HepG2 (cell line): ENCODE measurements around the gene BEST2. TPM values are rescaled to one million over a fixed set of nuclear protein-coding genes. Genes with fewer than 3 reads are reported as not detected.
A peak's percentile ranks its signal among the peaks of the same experiment; 100 is the strongest.

Experiments used
- HMGA1 ChIP-seq: sonication (generic); formaldehyde crosslinking; conservative IDR thresholded peaks from 2 replicates; pipeline ENCODE4 v1.4.0; 2020; ENCODE audit warnings: missing genetic modification reagents
- NCOR1 ChIP-seq: fragments of 200-600 bp; sonication (generic); IDR thresholded peaks from 2 replicates; pipeline ENCODE4 v1.7.0; 2017; ENCODE audit warnings: antibody characterized with exemption, low read length, borderline replicate concordance
- RCOR2 ChIP-seq: IDR thresholded peaks from 2 replicates; pipeline ENCODE4 v1.6.1; 2016; ENCODE audit warnings: missing biosample characterization, missing genetic modification reagents
- RFXANK ChIP-seq: IDR thresholded peaks from 2 replicates; pipeline ENCODE4 v1.6.1; 2016
- SYNCRIP ChIP-seq: fragments of 200-400 bp; formaldehyde crosslinking; IDR thresholded peaks from 2 replicates; pipeline ENCODE4 v1.6.1; 2018; ENCODE audit warnings: mild to moderate bottlenecking, low read depth, low read length; ENCODE audit not compliant: insufficient read depth
- THYN1 ChIP-seq: sonication (generic); formaldehyde crosslinking; IDR thresholded peaks from 2 replicates; pipeline ENCODE4 v1.8.1; 2023; ENCODE audit warnings: low read depth, mild to moderate bottlenecking, moderate library complexity, missing genetic modification reagents, borderline replicate concordance
- ZBTB7A ChIP-seq: sonication (generic); formaldehyde crosslinking; IDR thresholded peaks from 2 replicates; pipeline ENCODE4 v1.8.0; 2022; ENCODE audit warnings: mild to moderate bottlenecking, missing genetic modification reagents
- ZNF235 ChIP-seq: sonication (generic); formaldehyde crosslinking; IDR thresholded peaks from 2 replicates; pipeline ENCODE4 v1.8.1; 2023; ENCODE audit warnings: mild to moderate bottlenecking, missing genetic modification reagents, borderline replicate concordance
- ZNF30 ChIP-seq: sonication (generic); formaldehyde crosslinking; IDR thresholded peaks from 2 replicates; pipeline ENCODE4 v1.5.0; 2020; ENCODE audit warnings: mild to moderate bottlenecking, missing genetic modification reagents
- ZNF326 ChIP-seq: sonication (generic); formaldehyde crosslinking; IDR thresholded peaks from 2 replicates; pipeline ENCODE4 v1.4.0; 2020; ENCODE audit warnings: missing genetic modification reagents, borderline replicate concordance
- ZNF790 ChIP-seq: sonication (generic); formaldehyde crosslinking; IDR thresholded peaks from 2 replicates; pipeline ENCODE4 v1.8.0; 2022; ENCODE audit warnings: missing genetic modification reagents, mild to moderate bottlenecking, borderline replicate concordance
- polyA plus RNA-seq, 8 experiments: library from polyadenylated mRNA; depleted of rRNA in 3 of 8; stranded (reverse) in 7 of 8; unstranded in 1 of 8; fragments of >200 nt; fragmentation: Illumina TruSeq in 4 of 8; extraction: Trizol in 4 of 8; gene quantifications; 2 replicates each; pipeline versions ENCODE4 v1.2.1 to v1.2.3, GENCODE V29; 2011 to 2016; ENCODE audit warnings: low read depth in 4 of 8, missing spikeins in 1 of 8, mixed read lengths in 1 of 8; ENCODE audit not compliant: insufficient read depth in 1 of 8
- total RNA-seq, 5 experiments: library from RNA; depleted of rRNA; stranded (reverse); fragments of >200 nt; fragmentation: Illumina TruSeq; extraction: Trizol; gene quantifications; 2 replicates each; pipeline ENCODE4 v1.2.3, GENCODE V29; 2016; ENCODE audit warnings: low read depth in 1 of 5
- TF ChIP-seq, protein P1 (sequence below): sonication (generic); formaldehyde crosslinking; IDR thresholded peaks from 2 replicates; pipeline ENCODE4 v1.8.0; 2022; ENCODE audit warnings: missing genetic modification reagents, mild to moderate bottlenecking, inconsistent platforms, borderline replicate concordance
- TF ChIP-seq, protein P2 (sequence below): IDR thresholded peaks from 2 replicates; pipeline ENCODE4 v1.6.1; 2016; ENCODE audit warnings: control low read depth
- TF ChIP-seq, protein P3 (sequence below), 2 experiments: fragments of 450-650 bp in 1 of 2; sonication (generic) in 1 of 2; formaldehyde crosslinking in 1 of 2; IDR thresholded peaks; 2 replicates each; pipeline versions ENCODE4 v1.6.1 to v1.8.0; 2016 to 2022; ENCODE audit warnings: antibody characterized with exemption in 1 of 2, mild to moderate bottlenecking in 1 of 2, missing genetic modification reagents in 1 of 2

Gene BEST2
- total and polyA plus RNA-seq, 2 of the 13 experiments (the other 11 are each of a cell fraction or from before 2014, with no cell fraction given), result not detected

DNA sequence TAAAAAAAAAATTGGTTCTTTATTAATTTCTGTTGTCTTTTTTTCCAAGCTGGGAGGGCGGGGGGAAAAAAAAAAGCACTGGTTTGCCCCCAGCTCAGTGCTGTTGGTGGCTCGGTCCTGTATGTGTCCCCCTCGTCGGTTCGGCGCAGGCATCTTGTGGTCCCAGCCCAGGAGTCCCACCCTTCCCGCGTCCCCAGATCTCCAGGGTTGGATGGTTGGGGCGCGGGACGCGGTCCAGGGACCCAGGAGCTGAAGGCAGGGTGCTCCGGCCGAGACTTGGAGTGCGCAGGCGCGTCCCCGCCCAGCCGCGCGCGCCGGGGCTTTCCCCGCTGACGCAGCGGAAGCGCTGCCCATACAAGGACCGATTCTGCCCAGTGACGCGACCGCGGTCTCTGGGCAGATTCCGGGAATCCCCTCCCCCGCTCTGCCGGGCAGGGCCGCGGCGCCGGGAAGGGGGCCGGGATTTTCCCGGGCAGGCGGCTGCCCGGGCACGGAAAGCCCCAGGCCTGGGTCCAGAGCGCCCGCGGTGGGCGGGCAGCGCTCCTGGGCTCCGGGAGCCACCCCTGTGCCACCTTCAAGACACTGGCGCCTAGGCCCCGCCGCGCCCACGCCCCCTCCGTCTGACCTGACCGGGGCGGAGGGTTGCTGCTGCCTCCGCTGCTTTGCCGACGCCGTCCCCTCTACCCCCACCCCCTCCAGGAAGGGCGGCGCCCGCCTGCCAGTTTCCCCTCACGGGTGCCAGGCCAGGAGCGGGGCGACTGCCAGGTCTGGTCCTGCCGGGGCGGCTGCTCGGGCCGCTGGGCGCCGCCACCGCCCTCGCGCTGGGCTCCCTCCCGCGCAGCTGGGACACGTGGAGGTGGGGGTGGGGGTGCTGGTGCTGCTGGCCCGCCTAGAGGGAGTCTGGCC is 42.0 kb downstream of the BEST2 start (continued):
- no peak for TF ChIP-seq ZNF30
- TF ChIP-seq, protein P1, sequence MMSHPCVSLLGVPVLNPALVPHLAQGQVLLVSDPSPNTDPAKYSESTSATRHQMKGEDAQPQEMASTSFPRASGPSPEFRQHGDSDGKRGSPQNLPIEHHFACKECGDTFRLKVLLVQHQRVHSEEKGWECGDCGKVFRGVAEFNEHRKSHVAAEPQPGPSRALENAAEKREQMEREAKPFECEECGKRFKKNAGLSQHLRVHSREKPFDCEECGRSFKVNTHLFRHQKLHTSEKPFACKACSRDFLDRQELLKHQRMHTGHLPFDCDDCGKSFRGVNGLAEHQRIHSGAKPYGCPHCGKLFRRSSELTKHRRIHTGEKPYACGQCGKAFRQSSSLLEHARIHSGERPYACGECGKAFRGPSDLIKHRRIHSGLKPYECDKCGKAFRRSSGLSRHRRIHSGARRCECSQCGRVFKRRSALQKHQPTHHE (CRISPR knock-in tag), result no peak
- no peak for TF ChIP-seq HMGA1 (CRISPR knock-in tag)
- TF ChIP-seq ZNF790 (CRISPR knock-in tag), result peak; percentile 91
- TF ChIP-seq ZBTB7A (CRISPR knock-in tag), result no peak
- TF ChIP-seq, protein P2, sequence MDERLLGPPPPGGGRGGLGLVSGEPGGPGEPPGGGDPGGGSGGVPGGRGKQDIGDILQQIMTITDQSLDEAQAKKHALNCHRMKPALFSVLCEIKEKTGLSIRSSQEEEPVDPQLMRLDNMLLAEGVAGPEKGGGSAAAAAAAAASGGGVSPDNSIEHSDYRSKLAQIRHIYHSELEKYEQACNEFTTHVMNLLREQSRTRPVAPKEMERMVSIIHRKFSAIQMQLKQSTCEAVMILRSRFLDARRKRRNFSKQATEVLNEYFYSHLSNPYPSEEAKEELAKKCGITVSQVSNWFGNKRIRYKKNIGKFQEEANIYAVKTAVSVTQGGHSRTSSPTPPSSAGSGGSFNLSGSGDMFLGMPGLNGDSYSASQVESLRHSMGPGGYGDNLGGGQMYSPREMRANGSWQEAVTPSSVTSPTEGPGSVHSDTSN, result no peak
- TF ChIP-seq ZNF235 (CRISPR knock-in tag), result no peak
- TF ChIP-seq ZNF326 (CRISPR knock-in tag), result 0 out of 2 replicates have a peak, but pooled peaks have one; percentile 65
- no peak for TF ChIP-seq NCOR1
- TF ChIP-seq RFXANK, result peak; percentile 93
- no peak for TF ChIP-seq THYN1
- TF ChIP-seq RCOR2 (CRISPR knock-in tag), result no peak
- TF ChIP-seq, protein P3, sequence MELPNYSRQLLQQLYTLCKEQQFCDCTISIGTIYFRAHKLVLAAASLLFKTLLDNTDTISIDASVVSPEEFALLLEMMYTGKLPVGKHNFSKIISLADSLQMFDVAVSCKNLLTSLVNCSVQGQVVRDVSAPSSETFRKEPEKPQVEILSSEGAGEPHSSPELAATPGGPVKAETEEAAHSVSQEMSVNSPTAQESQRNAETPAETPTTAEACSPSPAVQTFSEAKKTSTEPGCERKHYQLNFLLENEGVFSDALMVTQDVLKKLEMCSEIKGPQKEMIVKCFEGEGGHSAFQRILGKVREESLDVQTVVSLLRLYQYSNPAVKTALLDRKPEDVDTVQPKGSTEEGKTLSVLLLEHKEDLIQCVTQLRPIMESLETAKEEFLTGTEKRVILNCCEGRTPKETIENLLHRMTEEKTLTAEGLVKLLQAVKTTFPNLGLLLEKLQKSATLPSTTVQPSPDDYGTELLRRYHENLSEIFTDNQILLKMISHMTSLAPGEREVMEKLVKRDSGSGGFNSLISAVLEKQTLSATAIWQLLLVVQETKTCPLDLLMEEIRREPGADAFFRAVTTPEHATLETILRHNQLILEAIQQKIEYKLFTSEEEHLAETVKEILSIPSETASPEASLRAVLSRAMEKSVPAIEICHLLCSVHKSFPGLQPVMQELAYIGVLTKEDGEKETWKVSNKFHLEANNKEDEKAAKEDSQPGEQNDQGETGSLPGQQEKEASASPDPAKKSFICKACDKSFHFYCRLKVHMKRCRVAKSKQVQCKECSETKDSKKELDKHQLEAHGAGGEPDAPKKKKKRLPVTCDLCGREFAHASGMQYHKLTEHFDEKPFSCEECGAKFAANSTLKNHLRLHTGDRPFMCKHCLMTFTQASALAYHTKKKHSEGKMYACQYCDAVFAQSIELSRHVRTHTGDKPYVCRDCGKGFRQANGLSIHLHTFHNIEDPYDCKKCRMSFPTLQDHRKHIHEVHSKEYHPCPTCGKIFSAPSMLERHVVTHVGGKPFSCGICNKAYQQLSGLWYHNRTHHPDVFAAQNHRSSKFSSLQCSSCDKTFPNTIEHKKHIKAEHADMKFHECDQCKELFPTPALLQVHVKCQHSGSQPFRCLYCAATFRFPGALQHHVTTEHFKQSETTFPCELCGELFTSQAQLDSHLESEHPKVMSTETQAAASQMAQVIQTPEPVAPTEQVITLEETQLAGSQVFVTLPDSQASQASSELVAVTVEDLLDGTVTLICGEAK (IDR thresholded peaks at IDR 0.05), result no peak
- TF ChIP-seq, protein P3 (CRISPR knock-in tag; IDR thresholded peaks at IDR 0.05), result 0 out of 2 replicates have a peak, but pooled peaks have one; percentile 59
- TF ChIP-seq SYNCRIP, result no peak
